H1 (cell line): ENCODE data around the gene PTPRG. TPM values are rescaled to one million over a fixed set of nuclear protein-coding genes. Genes with fewer than 3 reads are reported as not detected.

ENCODE experiments used
- CTCF ChIA-PET: fragments of 300-600 bp; sonication (Branson Sonifier 250); formaldehyde crosslinking; loops from one replicate; lab custom pipeline; 2021; ENCODE audit not compliant: partially characterized antibody; lab: Charles Lee
- POLR2A ChIA-PET: fragments of 300-600 bp; sonication (Branson Sonifier 250); formaldehyde crosslinking; loops from one replicate; lab custom pipeline; 2021; ENCODE audit warnings: inconsistent platforms; ENCODE audit not compliant: partially characterized antibody; lab: Charles Lee
- DNase-seq, 2 experiments: peaks; one replicate each; pipeline versions ENCODE4 v3.0.0 to v3.0.0-alpha.2; 2010 to 2022; ENCODE audit warnings: low spot score in 2 of 2, low read depth in 1 of 2, mixed read lengths in 1 of 2
- FAIRE-seq: peaks from 2 replicates; lab custom pipeline; 2011; peaks lifted over from hg19 to GRCh38; lab: Jason Lieb, UNC
- H2AFZ ChIP-seq: 2 replicates; pipeline ENCODE4 v1.8.1; 2012; ENCODE audit warnings: low read length, inconsistent platforms
- H2AK5ac ChIP-seq: 2 replicates; pipeline ENCODE4 v1.6.1; 2013; ENCODE audit warnings: low read depth, low read length
- H2BK120ac ChIP-seq: replicated peaks from 2 replicates; pipeline ENCODE3; 2013; ENCODE audit warnings: low read depth, low read length, inconsistent platforms
- H2BK12ac ChIP-seq: 2 replicates; pipeline ENCODE4 v1.6.1; 2013; ENCODE audit warnings: low read depth, low read length
- H2BK15ac ChIP-seq: 2 replicates; pipeline ENCODE4 v1.6.1; 2013; ENCODE audit warnings: low read length
- H2BK20ac ChIP-seq: 2 replicates; pipeline ENCODE4 v1.6.1; 2013; ENCODE audit warnings: low read length
- H2BK5ac ChIP-seq: 2 replicates; pipeline ENCODE4 v1.6.1; 2013; ENCODE audit warnings: low read depth, low read length
- H3K14ac ChIP-seq: 2 replicates; pipeline ENCODE4 v1.6.1; 2013; ENCODE audit warnings: inconsistent platforms; ENCODE audit not compliant: insufficient read length
- H3K18ac ChIP-seq: 2 replicates; pipeline ENCODE4 v1.6.1; 2013; ENCODE audit warnings: low read length; ENCODE audit errors: extremely low read depth
- H3K23ac ChIP-seq: 2 replicates; pipeline ENCODE4 v1.6.1; 2013; ENCODE audit warnings: inconsistent platforms; ENCODE audit not compliant: insufficient read length
- H3K23me2 ChIP-seq: 2 replicates; pipeline ENCODE4 v1.6.1; 2013; ENCODE audit warnings: low read depth, low read length
- H3K27ac ChIP-seq: 2 replicates; pipeline ENCODE4 v1.6.1; 2011; ENCODE audit warnings: low read depth, low read length, inconsistent platforms
- H3K27me3 ChIP-seq, 4 experiments: replicated peaks in 1 of 4; 1 replicate in 1 of 4; 2 replicates in 3 of 4; pipeline versions ENCODE4 v1.6.1 to v1.8.1; 2011 to 2013; ENCODE audit warnings: low read length in 3 of 4, mild to moderate bottlenecking in 3 of 4, inconsistent platforms in 2 of 4, mixed read lengths in 2 of 4, moderate library complexity in 1 of 4; ENCODE audit not compliant: control insufficient read depth in 3 of 4, insufficient read depth in 3 of 4; ENCODE audit errors: extremely low read depth in 1 of 4
- H3K36me3 ChIP-seq, 4 experiments: 2 replicates each; pipeline versions ENCODE4 v1.6.1 to v1.8.1; 2011 to 2013; ENCODE audit warnings: mild to moderate bottlenecking in 4 of 4, low read length in 3 of 4, moderate library complexity in 2 of 4, control low read depth in 1 of 4, inconsistent platforms in 1 of 4; ENCODE audit not compliant: insufficient read depth in 4 of 4, control insufficient read depth in 2 of 4
- H3K4ac ChIP-seq: replicated peaks from 2 replicates; pipeline ENCODE3; 2013; ENCODE audit warnings: low read length, low read depth, mixed read lengths, inconsistent platforms; ENCODE audit not compliant: insufficient read length
- H3K4me1 ChIP-seq, 4 experiments: replicated peaks in 1 of 4; 1 replicate in 1 of 4; 2 replicates in 3 of 4; pipeline versions ENCODE4 v1.6.1 to v1.8.1; 2011 to 2013; ENCODE audit warnings: low read length in 3 of 4, inconsistent platforms in 2 of 4, mixed read lengths in 1 of 4; ENCODE audit not compliant: insufficient read depth in 4 of 4, control insufficient read depth in 3 of 4
- H3K4me2 ChIP-seq, 2 experiments: 2 replicates each; pipeline versions ENCODE4 v1.6.1 to v1.8.1; 2011 to 2013; ENCODE audit warnings: low read depth in 2 of 2, low read length in 2 of 2, control low read depth in 1 of 2, inconsistent platforms in 1 of 2, mild to moderate bottlenecking in 1 of 2; ENCODE audit not compliant: insufficient read depth in 1 of 2
- H3K4me3 ChIP-seq, 4 experiments: fragments of 200-600, 300-600 bp in 1 of 4; sonication (generic), shearing (Covaris generic), sonication (Bioruptor Twin) in 1 of 4; 2 replicates each; pipeline versions ENCODE4 v1.5.1 to v1.8.1; 2011 to 2016; ENCODE audit warnings: low read length in 4 of 4, low read depth in 3 of 4, control low read depth in 2 of 4, inconsistent platforms in 2 of 4, mild to moderate bottlenecking in 2 of 4, mixed read lengths in 1 of 4, moderate library complexity in 1 of 4; ENCODE audit not compliant: insufficient read depth in 2 of 4; ENCODE audit errors: extremely low read depth in 1 of 4
- H3K56ac ChIP-seq: replicated peaks from 2 replicates; pipeline ENCODE3; 2013; ENCODE audit warnings: low read depth, mild to moderate bottlenecking, mixed read lengths, low read length, inconsistent platforms; ENCODE audit not compliant: insufficient read length
- H3K79me1 ChIP-seq: 2 replicates; pipeline ENCODE4 v1.6.1; 2013; ENCODE audit warnings: low read depth, low read length, control low read depth
- H3K79me2 ChIP-seq, 2 experiments: 2 replicates each; pipeline versions ENCODE4 v1.6.1 to v1.8.1; 2012 to 2013; ENCODE audit warnings: low read length in 2 of 2, mild to moderate bottlenecking in 2 of 2, inconsistent platforms in 1 of 2; ENCODE audit not compliant: insufficient read depth in 2 of 2, control insufficient read depth in 1 of 2
- H3K9ac ChIP-seq, 4 experiments: replicated peaks in 1 of 4; 1 replicate in 1 of 4; 2 replicates in 3 of 4; pipeline versions ENCODE4 v1.6.1 to v1.8.1; 2011 to 2013; ENCODE audit warnings: low read depth in 3 of 4, low read length in 3 of 4, control low read depth in 2 of 4, mild to moderate bottlenecking in 2 of 4, moderate library complexity in 2 of 4, inconsistent platforms in 1 of 4; ENCODE audit errors: extremely low read depth in 1 of 4
- H3K9me3 ChIP-seq, 2 experiments: 2 replicates each; pipeline versions ENCODE4 v1.6.1 to v1.8.1; 2012 to 2013; ENCODE audit warnings: mild to moderate bottlenecking in 2 of 2, moderate library complexity in 2 of 2, control low read depth in 1 of 2, inconsistent platforms in 1 of 2, low read depth in 1 of 2, low read length in 1 of 2, mixed read lengths in 1 of 2; ENCODE audit not compliant: insufficient read depth in 2 of 2
- H4K20me1 ChIP-seq, 2 experiments: replicated peaks in 1 of 2; 2 replicates each; pipeline versions ENCODE3 to v1.8.1; 2011 to 2013; ENCODE audit warnings: inconsistent platforms in 2 of 2, low read length in 2 of 2, mild to moderate bottlenecking in 1 of 2; ENCODE audit not compliant: insufficient read depth in 2 of 2, control insufficient read depth in 1 of 2
- H4K5ac ChIP-seq: 2 replicates; pipeline ENCODE4 v1.6.1; 2013; ENCODE audit warnings: low read length, low read depth, mixed read lengths, inconsistent platforms; ENCODE audit not compliant: insufficient read length
- H4K8ac ChIP-seq: 2 replicates; pipeline ENCODE4 v1.8.0; 2013; ENCODE audit warnings: mild to moderate bottlenecking, moderate library complexity, low read length, inconsistent platforms; ENCODE audit not compliant: insufficient read depth; ENCODE audit errors: extremely low read depth
- H4K91ac ChIP-seq: replicated peaks from 2 replicates; pipeline ENCODE3; 2013; ENCODE audit warnings: low read length, mixed read lengths, inconsistent platforms; ENCODE audit not compliant: insufficient read length
- CBX5 ChIP-seq: fragments of 300-800, 300-1000 bp; sonication (generic); IDR thresholded peaks from 2 replicates; pipeline ENCODE4 v1.7.1; 2016; ENCODE audit warnings: antibody characterized with exemption, low read length, low read depth
- HDAC2 ChIP-seq, 2 experiments: fragments of 300-600 bp in 1 of 2; sonication (generic) in 1 of 2; IDR thresholded peaks; 2 replicates each; pipeline ENCODE4 v1.6.1; 2011 to 2012; ENCODE audit warnings: low read depth in 2 of 2, low read length in 2 of 2, mild to moderate bottlenecking in 2 of 2, moderate library complexity in 2 of 2, borderline replicate concordance in 1 of 2, inconsistent platforms in 1 of 2
- MAFK ChIP-seq: IDR thresholded peaks from 2 replicates; pipeline ENCODE4 v1.6.1; 2012; ENCODE audit warnings: low read depth, mild to moderate bottlenecking, improper control_type of control experiment, low read length
- NANOG ChIP-seq: IDR thresholded peaks from 2 replicates; pipeline ENCODE4 v1.6.1; 2011; ENCODE audit warnings: low read length, low read depth, mild to moderate bottlenecking, inconsistent platforms; ENCODE audit not compliant: insufficient read depth, poor library complexity, severe bottlenecking
- SIRT6 ChIP-seq: IDR thresholded peaks from one replicate; pipeline ENCODE4 v1.7.1; 2012; ENCODE audit warnings: low read length, inconsistent platforms
- TEAD4 ChIP-seq: IDR thresholded peaks from 2 replicates; pipeline ENCODE4 v1.6.1; 2012; ENCODE audit warnings: low read depth, low read length, inconsistent platforms, mixed read lengths
- WGBS, 2 experiments: shearing (Covaris generic) in 1 of 2; methylation state at CpG; one replicate each; pipeline versions ENCODE4 v1.1.6 to v1.1.7; 2013 to 2015; ENCODE audit warnings: low lambda C conversion rate in 2 of 2, mixed read lengths in 2 of 2, inconsistent platforms in 1 of 2, low coverage in 1 of 2, missing lambda C conversion rate in 1 of 2; ENCODE audit not compliant: insufficient replicate concordance in 2 of 2, insufficient coverage in 1 of 2, insufficient read length in 1 of 2; ENCODE audit errors: extremely low coverage in 1 of 2, missing lambda C conversion rate in 1 of 2; 5-methylcytosine and 5-hydroxymethylcytosine counted together
- polyA plus RNA-seq, 7 experiments: library from polyadenylated mRNA; depleted of rRNA in 3 of 7; stranded (reverse) in 5 of 7; unstranded in 2 of 7; fragments of >200 nt in 5 of 7; fragments of 200-250 nt in 2 of 7; gene quantifications; 1 replicate in 5 of 7; 2 replicates in 1 of 7; 4 replicates in 1 of 7; pipeline versions ENCODE4 v1.2.1 to v1.2.3, GENCODE V29; 2011 to 2013; ENCODE audit warnings: missing spikeins in 2 of 7, mixed read lengths in 2 of 7
- total RNA-seq: library from RNA; stranded (reverse); fragmentation: NEBNext Ultra II Directional; extraction: Animal tissue kit (Norgen Biotek cat#: 25700); gene quantifications from 2 replicates; pipeline ENCODE4 v1.2.1, GENCODE V29; 2021

Gene PTPRG
- total and polyA plus RNA-seq, 2 of the 8 experiments (the other 6 are each of a cell fraction or from before 2014, with no cell fraction given) = 23.3 to 96.2 TPM

- WGBS, 2 experiments = 92% methylated on average over 4 of the region's 4 CpGs; no CpG with 5 or more reads in 1 of the 2 experiments
- Histone ChIP-seq H4K20me1 (peaks cover 2 to 8% of the 10 kb centered on the region in 2 experiments), H3K79me1 (peaks cover 10% of the 10 kb centered on the region), H3K23me2 (no peaks in the 10 kb centered on the region), H2BK120ac (no peak overlapping the region), H2BK20ac (no peak overlapping the region), H3K14ac (no peak overlapping the region), H2BK15ac (no peak overlapping the region), H3K27ac (no peak overlapping the region), H3K4me3 (no peak overlapping the region), H3K4me2 (no peak overlapping the region), H2BK12ac (no peak overlapping the region), H3K79me2 (peaks cover 3 to 95% of the 10 kb centered on the region in 2 experiments; a peak in 3 of 4 replicates), H3K27me3 (no peaks in the 10 kb centered on the region), H2AFZ (no peak overlapping the region), H3K4me1 (peaks cover 5 to 41% (median 19%) of the 10 kb centered on the region in 4 experiments), H3K9ac (no peak overlapping the region), H4K5ac (no peak overlapping the region), H3K56ac (no peak overlapping the region), H4K8ac (no peak overlapping the region), H3K18ac (no peak overlapping the region), H3K4ac (no peak overlapping the region), H2BK5ac (no peak overlapping the region), H2AK5ac (no peak overlapping the region), H4K91ac (no peak overlapping the region), H3K9me3 (no peaks in the 10 kb centered on the region), H3K23ac (no peak overlapping the region), H3K36me3 (no peaks in the 10 kb centered on the region)
- ChIA-PET POLR2A (no interaction called here), CTCF (interaction anchor here (0.6 to 2.1 kb wide), 2 partner anchors 115 to 154 kb away, joined by 3 to 8 read pairs; no protein-coding TSS in a partner anchor)
- TF ChIP-seq CBX5 (no peak), HDAC2 (IDR thresholded peaks at IDR 0.05; ENCODE audit: borderline replicate concordance in 1 of 2, low read depth in 2 of 2, low read length in 2 of 2) (no peak), SIRT6 (no peak), TEAD4 (no peak), MAFK (no peak), NANOG (no peak)
- DNase-seq (no peak), FAIRE-seq (no peak)
Measured at GRCh38 chr3:61679026-61679425, 117.7 kb downstream of the PTPRG start.
